Heart right ventricle (tissue), 16 donors: ENCODE results near the gene OTOGL. TPM values are rescaled to one million over a fixed set of nuclear protein-coding genes. Genes with fewer than 3 reads are reported as not detected.

ENCODE experiments used
- ATAC-seq, 8 donors: fragments of 200-7000 bp; cut with Tn5 transposase; one replicate each; pipeline ENCODE4 v1.9.1; 2020; ENCODE audit warnings: mild to moderate bottlenecking in 8 of 8, moderate library complexity in 8 of 8, moderate number of reproducible peaks in 1 of 8
- DNase-seq, 2 donors: peaks; one replicate each; pipeline ENCODE4 v3.0.0-alpha.2; 2020
- H3K27ac ChIP-seq, 10 donors: fragments of 200-600 bp; sonication (generic) in 2 of 10; one replicate each; pipeline versions ENCODE4 v1.5.0 to v1.8.0; 2020 to 2022; ENCODE audit warnings: mild to moderate bottlenecking in 3 of 10
- H3K27me3 ChIP-seq, 7 donors: fragments of 200-600 bp; one replicate each; pipeline ENCODE4 v1.8.0; 2021 to 2022; ENCODE audit warnings: mild to moderate bottlenecking in 2 of 7
- H3K36me3 ChIP-seq, 9 donors: fragments of 200-600 bp; sonication (generic) in 1 of 9; one replicate each; pipeline versions ENCODE4 v1.5.0 to v1.8.0; 2020 to 2022; ENCODE audit warnings: mild to moderate bottlenecking in 2 of 9
- H3K4me1 ChIP-seq, 9 donors: fragments of 200-600 bp; sonication (generic) in 1 of 9; one replicate each; pipeline versions ENCODE4 v1.5.0 to v1.8.0; 2020 to 2022; ENCODE audit warnings: mild to moderate bottlenecking in 4 of 9
- H3K4me3 ChIP-seq, 10 donors: fragments of 200-600 bp; sonication (generic) in 2 of 10; one replicate each; pipeline versions ENCODE4 v1.5.0 to v1.8.0; 2020 to 2022; ENCODE audit warnings: mild to moderate bottlenecking in 7 of 10, moderate library complexity in 2 of 10
- H3K9me3 ChIP-seq, 11 donors: fragments of 200-600 bp in 10 of 11; sonication (generic) in 2 of 11; one replicate each; pipeline versions ENCODE4 v1.5.0 to v1.8.0; 2013 to 2022; ENCODE audit warnings: mild to moderate bottlenecking in 2 of 11, control low read depth in 1 of 11, moderate library complexity in 1 of 11
- CTCF ChIP-seq, 9 donors: fragments of 200-600 bp; sonication (generic) in 2 of 9; IDR thresholded peaks; one replicate each; pipeline versions ENCODE4 v1.5.0 to v1.8.0; 2021 to 2022; ENCODE audit warnings: antibody characterized with exemption in 9 of 9, mild to moderate bottlenecking in 5 of 9, moderate library complexity in 1 of 9
- WGBS, 2 donors: extraction: QIAGEN DNeasy Blood & Tissue Kit; methylation state at CpG; one replicate each; pipeline ENCODE4 v1.1.7; 2013; ENCODE audit warnings: inconsistent platforms in 1 of 2; 5-methylcytosine and 5-hydroxymethylcytosine counted together
- intact Hi-C, 10 donors: fragments of 100-400 bp; cut with DNase I; formaldehyde crosslinking; loops; one replicate each; pipeline versions ENCODE4 v1.11.1 to v1.14.2; 2022
- polyA plus RNA-seq, 2 donors: library from polyadenylated mRNA; stranded (reverse); fragments of 200-250 nt; gene quantifications; one replicate each; pipeline ENCODE4 v1.2.3, GENCODE V29; 2013
- total RNA-seq, 10 donors: library from RNA; stranded (reverse); fragmentation: NEBNext Ultra II Directional in 3 of 10; extraction: Animal tissue kit (Norgen Biotek cat#: 25700) in 3 of 10; gene quantifications; one replicate each; pipeline versions ENCODE4 v1.2.1 to v1.2.4, GENCODE V29; 2021 to 2023
- donor health status: Arrhythmogenic right ventricular cardiomyopathy.
- donor health status: ischemic (EF 13 %, LVEDD 7.1; RV severe dilation, severe dysfunction).
- donor health status: healthy with polysubstance abuse.
- donor health status: DM: no; HTN: yes; CAD: no.
- donor health status: DM: no; HTN: no; CAD: no.
- donor health status: ischemic (EF 25% LVEDD 6.9; RV normal size, moderate dysfunction).
- donor health status: ischemic (EF 25% LVEDD 5.7; RV mildly dilated, moderate dysfunction).
- donor health status: healthy.
- donor health status: DM: yes; HTN: yes; CAD: no.
- donor health status: Ischemic cardiomyopathy.
- donor health status: ischemic (EF 35%, LVEDD 5.7; RV mildly dilated, moderate dysfunction).
- donor health status: nonischemic (EF 11% LVEDD 7.7; RV severe dilation, severe dysfunction).
- donor health status: DM: yes; HTN: yes; CAD: no.
- donor health status: PGD.
- donor health status: ischemic (EF 29% LVEDD 5.4; RV normal size, mild dysfunction).
- donor health status: nonischemic (EF 23%, LVEDD 6.1; RV moderate dilation, normal function).

Gene OTOGL
- total and polyA plus RNA-seq, 12 donors, result 0.04 to 1.4 (median 0.24) TPM

GRCh38 chr12:80282761-80283160 is 183.4 kb downstream of the OTOGL start:
- DNase-seq (no peak), ATAC-seq (no peak)
- intact Hi-C loops, result no loop called here
- no peak for TF ChIP-seq CTCF (IDR thresholded peaks at IDR 0.05)
- Histone ChIP-seq H3K27me3 (no peaks in the 10 kb centered on the region), H3K4me3 (no peak overlapping the region), H3K36me3 (no peaks in the 10 kb centered on the region), H3K27ac (no peak overlapping the region), H3K4me1 (no peaks in the 10 kb centered on the region), H3K9me3 (peaks cover 0 to 19% (median 7%) of the 10 kb centered on the region in 11 donors)

DNA sequence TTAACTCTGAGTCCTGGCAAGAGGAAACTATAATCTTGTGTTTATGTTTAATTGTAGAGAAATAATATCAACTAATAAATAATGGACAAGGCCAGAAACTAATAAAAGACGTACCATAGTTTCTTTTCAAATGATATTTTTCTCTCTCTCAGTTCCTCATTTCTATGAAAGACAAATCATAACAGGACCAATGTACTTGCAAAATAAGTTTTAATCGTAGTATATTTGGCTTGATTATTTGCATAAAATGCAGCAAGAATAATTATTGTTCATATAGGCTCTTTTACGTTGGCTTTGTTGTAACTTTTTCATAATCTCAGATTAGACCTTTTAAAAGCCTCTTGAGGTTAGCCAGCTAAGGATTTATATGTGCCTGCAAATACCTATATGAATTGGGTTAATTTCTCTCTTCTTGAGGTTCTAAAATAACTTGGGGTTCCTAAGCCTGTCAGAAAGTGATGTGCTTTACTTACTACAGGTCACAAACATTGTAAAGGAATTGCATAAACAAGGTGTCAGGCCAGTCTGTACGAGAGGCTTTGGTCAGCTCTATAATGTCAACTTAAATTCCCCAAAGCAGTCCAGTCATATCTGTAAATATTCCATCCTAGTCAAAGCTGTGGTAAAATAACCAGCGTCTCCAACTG is 191.9 kb downstream of the OTOGL start:
- no peaks in the 10 kb centered on the region for H3K4me1 ChIP-seq
- H3K27me3 ChIP-seq, result no peaks in the 10 kb centered on the region
- no peak for ATAC-seq
- intact Hi-C loops, result no loop called here
- no peaks in the 10 kb centered on the region for H3K9me3 ChIP-seq
- H3K36me3 ChIP-seq, result no peaks in the 10 kb centered on the region
- no peak overlapping the region for H3K27ac ChIP-seq
- no peak for DNase-seq
- 75 to 80% methylated on average over 5 of the region's 5 CpGs for WGBS, 2 donors
- no peak for TF ChIP-seq CTCF (IDR thresholded peaks at IDR 0.05)
- no peak overlapping the region for H3K4me3 ChIP-seq

DNA sequence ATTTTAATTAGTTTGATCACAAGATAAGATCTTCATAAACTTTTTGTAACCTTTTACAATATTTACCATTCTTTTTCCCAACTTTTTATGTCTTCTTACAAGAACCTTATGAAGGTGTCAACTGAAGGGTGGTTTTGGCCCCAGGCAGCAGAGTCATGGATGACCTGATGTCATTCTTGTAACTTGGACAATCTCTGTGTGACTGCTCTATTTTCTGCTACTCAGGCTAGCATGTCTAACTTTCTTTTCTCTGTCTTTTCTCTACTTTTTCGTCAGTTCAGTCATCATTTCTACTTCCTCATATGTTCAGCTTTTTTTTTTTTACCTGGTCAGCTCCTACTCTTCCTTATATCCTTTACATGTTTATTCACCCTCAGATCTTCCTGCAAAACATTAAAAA is 194.0 kb downstream of the OTOGL start:
- no peak for TF ChIP-seq CTCF (IDR thresholded peaks at IDR 0.05)
- 77 to 95% methylated on average over 1 of the region's 1 CpG for WGBS, 2 donors
- intact Hi-C loops, result no loop called here
- no peak overlapping the region for H3K4me3 ChIP-seq
- ATAC-seq, result no peak
- H3K27me3 ChIP-seq, result no peaks in the 10 kb centered on the region
- H3K9me3 ChIP-seq, result no peaks in the 10 kb centered on the region
- no peak overlapping the region for H3K27ac ChIP-seq
- DNase-seq, result no peak
- H3K36me3 ChIP-seq, result no peaks in the 10 kb centered on the region
- no peaks in the 10 kb centered on the region for H3K4me1 ChIP-seq

GRCh38 chr12:80293759-80294158 is 194.4 kb downstream of the OTOGL start:
- ATAC-seq (no peak), DNase-seq (no peak)
- Histone ChIP-seq H3K36me3 (no peaks in the 10 kb centered on the region), H3K27ac (no peak overlapping the region), H3K9me3 (no peaks in the 10 kb centered on the region), H3K4me3 (no peak overlapping the region), H3K27me3 (no peaks in the 10 kb centered on the region), H3K4me1 (no peaks in the 10 kb centered on the region)
- no peak for TF ChIP-seq CTCF (IDR thresholded peaks at IDR 0.05)
- intact Hi-C loops, result no loop called here
- WGBS, 2 donors, result 42 to 54% methylated on average over 1 of the region's 1 CpG
